Camera-type eye (tissue), 1 donor: ENCODE results near the gene VPS11. TPM values are rescaled to one million over a fixed set of nuclear protein-coding genes. Genes with fewer than 3 reads are reported as not detected.

Source experiments
- total RNA-seq: library from RNA; depleted of rRNA; stranded (reverse); fragments of >200 nt; gene quantifications from one replicate; pipeline ENCODE4 v1.2.3, GENCODE V29; 2014

Gene VPS11
- total RNA-seq: 36.0 TPM

GRCh38 chr11:119067371-119068222 is at the start of gene VPS11:
VPS11 (plus strand) TSS chr11:119067818; CDS start chr11:119067824, 6 bp downstream.

GRCh38 chr11:119018074-119018938 is 49.3 kb upstream of the VPS11 start, which contains the start of the genes RPS25 and TRAPPC4:
RPS25 (minus strand) TSS chr11:119018343; CDS start chr11:119018284, 59 bp downstream.
TRAPPC4 (plus strand) TSS chr11:119018766; CDS start chr11:119018796, 30 bp downstream.

GRCh38 chr11:119030329-119031047 is 37.1 kb upstream of the VPS11 start, which contains the start of gene SLC37A4:
SLC37A4 (minus strand) TSS chr11:119030877.

GRCh38 chr11:119057000-119057769 is 10.4 kb upstream of the VPS11 start, which contains the start of gene HYOU1:
HYOU1 (minus strand) TSS chr11:119057205; CDS start chr11:119056160, 1,045 bp downstream.

GRCh38 chr11:119084663-119085436 is 17.2 kb downstream of the VPS11 start, which contains the start of gene HMBS:
HMBS (plus strand) TSS chr11:119084881; CDS start chr11:119085034, 153 bp downstream.

GRCh38 chr11:119101759-119102423 is 34.3 kb downstream of the VPS11 start, which contains the start of gene DPAGT1:
DPAGT1 (minus strand) TSS chr11:119101853; CDS start chr11:119101655, 198 bp downstream.

GRCh38 chr11:119106564-119107537 is 39.2 kb downstream of the VPS11 start, which contains the start of gene C2CD2L:
C2CD2L (plus strand) TSS chr11:119107344; CDS start chr11:119107742, 398 bp downstream.

GRCh38 chr11:119121008-119121810 is 53.6 kb downstream of the VPS11 start, which contains the start of gene HINFP:
HINFP (plus strand) TSS chr11:119121580; CDS start chr11:119126945, 5,365 bp downstream.

Other genes with a start within 250 kb of the VPS11 start
- not detected for gene CXCR5, start 183.9 kb upstream of the VPS11 start, total RNA-seq
- 24.8 TPM for gene BCL9L, start 141.9 kb upstream of the VPS11 start, total RNA-seq
- not detected for gene UPK2, start 111.5 kb upstream of the VPS11 start, total RNA-seq
- not detected for gene FOXR1, start 96.1 kb upstream of the VPS11 start, total RNA-seq
- gene CENATAC, start 69.7 kb upstream of the VPS11 start, total RNA-seq: 48.5 TPM
- 786 TPM for gene RPS25, start 49.5 kb upstream of the VPS11 start, total RNA-seq
- gene TRAPPC4, start 49.1 kb upstream of the VPS11 start, total RNA-seq: 57.7 TPM
- 24.0 TPM for gene SLC37A4, start 36.9 kb upstream of the VPS11 start, total RNA-seq
- 74.0 TPM for gene HYOU1, start 10.6 kb upstream of the VPS11 start, total RNA-seq
- 7.9 TPM for gene HMBS, start 17.1 kb downstream of the VPS11 start, total RNA-seq
- gene DPAGT1, start 34.0 kb downstream of the VPS11 start, total RNA-seq: 29.1 TPM
- 9.8 TPM for gene C2CD2L, start 39.5 kb downstream of the VPS11 start, total RNA-seq
- 24.4 TPM for gene HINFP, start 53.8 kb downstream of the VPS11 start, total RNA-seq
- 14.6 TPM for gene ABCG4, start 81.2 kb downstream of the VPS11 start, total RNA-seq
- gene NLRX1, start 100.9 kb downstream of the VPS11 start, total RNA-seq: 24.0 TPM
- 0.44 TPM for gene NHERF4, start 117.7 kb downstream of the VPS11 start, total RNA-seq
- 23.1 TPM for gene CBL, start 138.5 kb downstream of the VPS11 start, total RNA-seq
- 546 TPM for gene MCAM, start 249.3 kb downstream of the VPS11 start, total RNA-seq